WTC11 (cell line): ENCODE data around the gene RAB15. TPM values are rescaled to one million over a fixed set of nuclear protein-coding genes. Genes with fewer than 3 reads are reported as not detected.

Experiments
- ATAC-seq: fragments of 200-7000 bp; cut with Tn5 transposase; 2 replicates; pipeline ENCODE4 v1.10.0; 2021; ENCODE audit warnings: mild to moderate bottlenecking, moderate library complexity
- CTCF ChIA-PET: fragments of 300-600 bp; sonication (Branson Sonifier 250); formaldehyde crosslinking; loops from one replicate; lab custom pipeline; 2021; ENCODE audit warnings: antibody characterized with exemption; lab: Charles Lee
- POLR2A ChIA-PET: fragments of 350-600 bp; sonication (Branson Sonifier 250); formaldehyde crosslinking; loops from one replicate; lab custom pipeline; 2021; ENCODE audit warnings: antibody characterized with exemption; lab: Charles Lee
- DNase-seq: peaks from one replicate; pipeline ENCODE4 v3.0.0; 2021; ENCODE audit warnings: low spot score
- H3K27ac Mint-ChIP-seq: 2 replicates; pipeline ENCODE4 v1.8.0; 2021; ENCODE audit warnings: mixed read lengths
- H3K27me3 Mint-ChIP-seq: 2 replicates; pipeline ENCODE4 v1.8.0; 2021; ENCODE audit warnings: low read depth, mild to moderate bottlenecking, moderate library complexity, mixed read lengths
- H3K36me3 Mint-ChIP-seq: 2 replicates; pipeline ENCODE4 v1.8.0; 2021; ENCODE audit warnings: mixed read lengths
- H3K4me1 Mint-ChIP-seq: 2 replicates; pipeline ENCODE4 v1.8.0; 2022; ENCODE audit warnings: mixed read lengths
- H3K4me3 Mint-ChIP-seq: 2 replicates; pipeline ENCODE4 v1.8.0; 2021; ENCODE audit warnings: mild to moderate bottlenecking, moderate library complexity, mixed read lengths
- H3K9me3 Mint-ChIP-seq: 2 replicates; pipeline ENCODE4 v1.8.0; 2021; ENCODE audit warnings: mixed read lengths
- ELF4 ChIP-seq: sonication (generic); formaldehyde crosslinking; IDR thresholded peaks from 2 replicates; pipeline ENCODE4 v1.8.1; 2022; ENCODE audit warnings: low read depth, mild to moderate bottlenecking, moderate library complexity, missing genetic modification reagents
- EMX1 ChIP-seq: fragments of 250-450 bp; sonication (Bioruptor Pico); IDR thresholded peaks from 2 replicates; pipeline ENCODE4 v1.8.0; 2021; ENCODE audit warnings: mild to moderate bottlenecking
- ESRRA ChIP-seq: sonication (generic); formaldehyde crosslinking; IDR thresholded peaks from 2 replicates; pipeline ENCODE4 v1.8.1; 2022; ENCODE audit warnings: mild to moderate bottlenecking, missing genetic modification reagents, borderline replicate concordance
- ETV6 ChIP-seq: sonication (generic); formaldehyde crosslinking; IDR thresholded peaks from 2 replicates; pipeline ENCODE4 v1.8.1; 2022; ENCODE audit warnings: mild to moderate bottlenecking, missing genetic modification reagents
- FOXJ3 ChIP-seq: sonication (generic); formaldehyde crosslinking; IDR thresholded peaks from 2 replicates; pipeline ENCODE4 v1.9.0; 2021; ENCODE audit warnings: missing genetic modification reagents, mild to moderate bottlenecking, borderline replicate concordance
- GABPB1 ChIP-seq: sonication (generic); formaldehyde crosslinking; IDR thresholded peaks from 2 replicates; pipeline ENCODE4 v1.8.1; 2023; ENCODE audit warnings: mild to moderate bottlenecking, missing genetic modification reagents
- GTF2I ChIP-seq: fragments of 250-450 bp; sonication (Bioruptor Pico); conservative IDR thresholded peaks from 2 replicates; pipeline ENCODE4 v1.4.0; 2021; ENCODE audit warnings: mild to moderate bottlenecking
- NFE2L1 ChIP-seq: sonication (generic); formaldehyde crosslinking; IDR thresholded peaks from 2 replicates; pipeline ENCODE4 v1.8.1; 2023; ENCODE audit warnings: missing genetic modification reagents
- SMAD4 ChIP-seq: sonication (generic); formaldehyde crosslinking; IDR thresholded peaks from 2 replicates; pipeline ENCODE4 v1.8.0; 2022; ENCODE audit warnings: mild to moderate bottlenecking, missing genetic modification reagents
- SOX15 ChIP-seq: fragments of 250-450 bp; sonication (Bioruptor Pico); IDR thresholded peaks from 2 replicates; pipeline ENCODE4 v1.9.0; 2021; ENCODE audit warnings: mild to moderate bottlenecking
- TCF7 ChIP-seq: sonication (generic); formaldehyde crosslinking; IDR thresholded peaks from 2 replicates; pipeline ENCODE4 v1.8.0; 2022; ENCODE audit warnings: mild to moderate bottlenecking, low read depth, missing genetic modification reagents, moderate library complexity
- ZNF138 ChIP-seq: sonication (generic); formaldehyde crosslinking; conservative IDR thresholded peaks from 2 replicates; pipeline ENCODE4 v1.8.1; 2022; ENCODE audit warnings: mild to moderate bottlenecking, moderate library complexity, missing genetic modification reagents
- ZNF232 ChIP-seq: sonication (generic); formaldehyde crosslinking; IDR thresholded peaks from 2 replicates; pipeline ENCODE4 v1.8.0; 2022; ENCODE audit warnings: mild to moderate bottlenecking, missing genetic modification reagents
- ZNF396 ChIP-seq: fragments of 250-450 bp; sonication (Bioruptor Pico); IDR thresholded peaks from 2 replicates; pipeline ENCODE4 v1.8.0; 2021; ENCODE audit warnings: mild to moderate bottlenecking, moderate library complexity, borderline replicate concordance
- total RNA-seq: library from RNA; stranded (reverse); gene quantifications from 3 replicates; pipeline ENCODE4 v1.2.3, GENCODE V29; 2021
- TF ChIP-seq, protein P1 (sequence below): fragments of 250-450 bp; sonication (Bioruptor Pico); IDR thresholded peaks from 2 replicates; pipeline ENCODE4 v2.1.2; 2022; ENCODE audit warnings: mild to moderate bottlenecking, moderate library complexity
- TF ChIP-seq, protein P2 (sequence below): sonication (generic); formaldehyde crosslinking; conservative IDR thresholded peaks from 2 replicates; pipeline ENCODE4 v1.8.1; 2022; ENCODE audit warnings: mild to moderate bottlenecking, missing genetic modification reagents
- TF ChIP-seq, protein P3 (sequence below): sonication (generic); formaldehyde crosslinking; IDR thresholded peaks from 2 replicates; pipeline ENCODE4 v1.8.1; 2023; ENCODE audit warnings: mild to moderate bottlenecking, moderate library complexity, missing genetic modification reagents
- TF ChIP-seq, protein P4 (sequence below): sonication (generic); formaldehyde crosslinking; IDR thresholded peaks from 2 replicates; pipeline ENCODE4 v1.8.1; 2022; ENCODE audit warnings: mild to moderate bottlenecking, missing genetic modification reagents, moderate library complexity, borderline replicate concordance
- TF ChIP-seq, protein P5 (sequence below): sonication (generic); formaldehyde crosslinking; IDR thresholded peaks from 2 replicates; pipeline ENCODE4 v1.8.0; 2023; ENCODE audit warnings: mild to moderate bottlenecking, missing genetic modification reagents

The RAB15 gene
- total RNA-seq, 1 experiment from 2014 or later: 49.1 TPM

DNA sequence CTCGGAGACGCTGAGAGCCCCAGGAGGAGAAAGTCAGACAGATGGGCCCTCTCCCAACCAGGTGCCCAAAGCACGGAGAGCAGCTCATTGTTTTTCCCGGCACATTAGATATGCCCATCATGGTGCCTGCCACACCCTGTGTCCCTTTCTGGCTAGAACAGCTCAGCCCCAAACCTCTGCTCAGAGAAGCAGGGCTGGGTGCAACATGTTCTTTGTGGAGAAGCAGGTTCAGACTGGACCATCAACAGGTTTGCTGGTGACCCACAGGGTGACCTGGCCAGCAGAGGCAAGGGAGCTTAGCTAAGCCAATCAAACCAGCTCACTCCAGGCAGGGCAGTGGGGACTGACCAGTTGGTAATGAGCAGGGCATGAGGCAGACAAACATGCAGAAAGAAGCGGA lies 13.4 kb downstream of the RAB15 start (continued):
- no peak for TF ChIP-seq FOXJ3 (CRISPR knock-in tag)
- TF ChIP-seq, all 79 proteins: peak for 0

DNA sequence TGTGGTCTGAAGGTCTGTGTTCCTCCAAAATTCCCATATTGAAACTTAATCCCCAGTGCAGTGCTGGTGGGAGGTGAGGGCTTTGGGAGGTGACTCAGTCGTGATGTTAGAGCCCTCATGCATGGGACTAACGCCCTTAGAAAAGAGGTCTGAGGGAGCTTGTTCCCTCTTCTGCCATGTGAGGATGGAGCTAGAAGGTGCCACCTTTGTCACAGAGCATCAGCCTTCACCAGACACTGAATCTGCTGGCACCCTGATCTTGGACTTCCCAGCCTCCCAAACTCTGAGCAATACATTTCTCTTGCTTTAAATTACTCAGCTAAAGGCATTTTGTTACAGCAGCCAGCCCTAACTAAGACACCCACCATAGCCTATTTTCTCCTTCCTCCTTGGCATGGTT lies 13.9 kb downstream of the RAB15 start:
- CTCF ChIA-PET: interaction anchor here (2.4 kb wide), 1 partner anchor 47 kb away, joined by 10 read pairs; no protein-coding TSS in a partner anchor

DNA sequence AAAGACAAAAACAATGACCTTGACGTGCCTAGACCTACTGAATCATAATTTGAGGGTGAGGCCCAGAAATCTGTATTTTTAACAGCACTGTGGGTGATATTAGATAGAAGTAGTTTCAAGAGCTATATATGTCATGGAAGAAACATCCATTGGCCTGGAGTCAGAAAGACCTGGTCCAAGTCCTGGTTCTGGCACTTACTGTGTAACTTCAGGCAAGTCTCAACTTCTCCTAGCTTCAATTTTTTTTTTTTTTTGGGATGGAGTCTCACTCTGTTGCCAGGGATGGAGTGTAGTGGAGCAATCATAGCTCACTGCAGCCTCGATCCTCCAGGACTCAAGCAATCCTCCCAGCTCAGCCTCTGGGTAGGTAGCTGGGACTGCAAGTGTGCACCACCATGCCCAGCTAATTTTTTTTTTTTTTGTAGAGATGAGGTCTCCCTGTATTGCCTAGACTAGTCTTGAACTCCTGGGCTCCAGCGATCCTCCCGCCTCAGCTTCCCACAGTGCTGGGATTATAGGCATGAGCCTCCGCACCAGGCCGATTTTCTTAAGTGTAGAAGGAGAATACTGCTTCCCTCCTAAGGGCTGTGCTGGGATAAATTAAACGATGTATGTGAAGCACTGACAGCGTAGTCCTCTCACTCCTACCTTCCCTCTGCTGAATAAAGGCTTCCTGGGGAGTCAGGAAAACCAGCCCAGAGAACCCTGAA lies 15.3 kb downstream of the RAB15 start:
- DNase-seq: no peak
- no peaks in the 10 kb centered on the region for H3K27me3 Mint-ChIP-seq
- no peak for ATAC-seq
- POLR2A ChIA-PET: interaction anchor here (0.5 to 0.7 kb wide), 3 partner anchors 34 to 627 kb away, joined by 3 read pairs; no protein-coding TSS in a partner anchor
- CTCF ChIA-PET: interaction anchor here (0.6 to 3.0 kb wide), 9 partner anchors 9 to 134 kb away, joined by 3 to 11 read pairs (median 6); partner anchors contain the start of gene FNTB
- TF ChIP-seq ESRRA (CRISPR knock-in tag) (no peak), SMAD4 (CRISPR knock-in tag) (no peak), GTF2I (no peak), ETV6 (CRISPR knock-in tag) (no peak), TCF7 (no peak), ZNF396 (CRISPR knock-in tag) (no peak), ZNF138 (no peak), GABPB1 (CRISPR knock-in tag) (no peak), EMX1 (no peak)
- TF ChIP-seq, protein P1, sequence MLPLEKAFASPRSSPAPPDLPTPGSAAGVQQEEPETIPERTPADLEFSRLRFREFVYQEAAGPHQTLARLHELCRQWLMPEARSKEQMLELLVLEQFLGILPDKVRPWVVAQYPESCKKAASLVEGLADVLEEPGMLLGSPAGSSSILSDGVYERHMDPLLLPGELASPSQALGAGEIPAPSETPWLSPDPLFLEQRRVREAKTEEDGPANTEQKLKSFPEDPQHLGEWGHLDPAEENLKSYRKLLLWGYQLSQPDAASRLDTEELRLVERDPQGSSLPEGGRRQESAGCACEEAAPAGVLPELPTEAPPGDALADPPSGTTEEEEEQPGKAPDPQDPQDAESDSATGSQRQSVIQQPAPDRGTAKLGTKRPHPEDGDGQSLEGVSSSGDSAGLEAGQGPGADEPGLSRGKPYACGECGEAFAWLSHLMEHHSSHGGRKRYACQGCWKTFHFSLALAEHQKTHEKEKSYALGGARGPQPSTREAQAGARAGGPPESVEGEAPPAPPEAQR (CRISPR knock-in tag): no peak
- TF ChIP-seq, protein P2, sequence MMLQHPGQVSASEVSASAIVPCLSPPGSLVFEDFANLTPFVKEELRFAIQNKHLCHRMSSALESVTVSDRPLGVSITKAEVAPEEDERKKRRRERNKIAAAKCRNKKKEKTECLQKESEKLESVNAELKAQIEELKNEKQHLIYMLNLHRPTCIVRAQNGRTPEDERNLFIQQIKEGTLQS (CRISPR knock-in tag): no peak
- TF ChIP-seq, all 79 proteins: peak for 0
- peak overlapping the region; percentile 87 for H3K27ac Mint-ChIP-seq
- 0 out of 2 replicates have a peak overlapping the region, but pooled peaks have one; percentile 4 for H3K4me3 Mint-ChIP-seq
- H3K4me1 Mint-ChIP-seq: peaks cover 52% of the 10 kb centered on the region
- peaks cover 3% of the 10 kb centered on the region; the same call in 1 of the 2 replicates for H3K36me3 Mint-ChIP-seq
- H3K9me3 Mint-ChIP-seq: no peaks in the 10 kb centered on the region

More for the DNA sequence above, 13.9 kb downstream of the RAB15 start:
- Mint-ChIP-seq H3K9me3 (no peaks in the 10 kb centered on the region), H3K36me3 (peaks cover 3% of the 10 kb centered on the region; the same call in 1 of the 2 replicates), H3K27ac (peak overlapping the region; percentile 48; the same call in 1 of the 2 replicates), H3K4me1 (peaks cover 51% of the 10 kb centered on the region), H3K27me3 (no peaks in the 10 kb centered on the region)
- no peak for ATAC-seq
- POLR2A ChIA-PET: no interaction called here
- DNase-seq: no peak
- TF ChIP-seq SOX15 (CRISPR knock-in tag) (no peak), ZNF232 (CRISPR knock-in tag) (no peak), ELF4 (CRISPR knock-in tag) (no peak), NFE2L1 (CRISPR knock-in tag) (no peak)
- TF ChIP-seq, protein P1 (CRISPR knock-in tag): no peak
- TF ChIP-seq, protein P3, sequence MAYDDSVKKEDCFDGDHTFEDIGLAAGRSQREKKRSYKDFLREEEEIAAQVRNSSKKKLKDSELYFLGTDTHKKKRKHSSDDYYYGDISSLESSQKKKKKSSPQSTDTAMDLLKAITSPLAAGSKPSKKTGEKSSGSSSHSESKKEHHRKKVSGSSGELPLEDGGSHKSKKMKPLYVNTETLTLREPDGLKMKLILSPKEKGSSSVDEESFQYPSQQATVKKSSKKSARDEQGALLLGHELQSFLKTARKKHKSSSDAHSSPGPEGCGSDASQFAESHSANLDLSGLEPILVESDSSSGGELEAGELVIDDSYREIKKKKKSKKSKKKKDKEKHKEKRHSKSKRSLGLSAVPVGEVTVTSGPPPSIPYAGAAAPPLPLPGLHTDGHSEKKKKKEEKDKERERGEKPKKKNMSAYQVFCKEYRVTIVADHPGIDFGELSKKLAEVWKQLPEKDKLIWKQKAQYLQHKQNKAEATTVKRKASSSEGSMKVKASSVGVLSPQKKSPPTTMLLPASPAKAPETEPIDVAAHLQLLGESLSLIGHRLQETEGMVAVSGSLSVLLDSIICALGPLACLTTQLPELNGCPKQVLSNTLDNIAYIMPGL (CRISPR knock-in tag): no peak
- TF ChIP-seq, protein P4, sequence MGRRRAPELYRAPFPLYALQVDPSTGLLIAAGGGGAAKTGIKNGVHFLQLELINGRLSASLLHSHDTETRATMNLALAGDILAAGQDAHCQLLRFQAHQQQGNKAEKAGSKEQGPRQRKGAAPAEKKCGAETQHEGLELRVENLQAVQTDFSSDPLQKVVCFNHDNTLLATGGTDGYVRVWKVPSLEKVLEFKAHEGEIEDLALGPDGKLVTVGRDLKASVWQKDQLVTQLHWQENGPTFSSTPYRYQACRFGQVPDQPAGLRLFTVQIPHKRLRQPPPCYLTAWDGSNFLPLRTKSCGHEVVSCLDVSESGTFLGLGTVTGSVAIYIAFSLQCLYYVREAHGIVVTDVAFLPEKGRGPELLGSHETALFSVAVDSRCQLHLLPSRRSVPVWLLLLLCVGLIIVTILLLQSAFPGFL (CRISPR knock-in tag): no peak
- TF ChIP-seq, protein P5, sequence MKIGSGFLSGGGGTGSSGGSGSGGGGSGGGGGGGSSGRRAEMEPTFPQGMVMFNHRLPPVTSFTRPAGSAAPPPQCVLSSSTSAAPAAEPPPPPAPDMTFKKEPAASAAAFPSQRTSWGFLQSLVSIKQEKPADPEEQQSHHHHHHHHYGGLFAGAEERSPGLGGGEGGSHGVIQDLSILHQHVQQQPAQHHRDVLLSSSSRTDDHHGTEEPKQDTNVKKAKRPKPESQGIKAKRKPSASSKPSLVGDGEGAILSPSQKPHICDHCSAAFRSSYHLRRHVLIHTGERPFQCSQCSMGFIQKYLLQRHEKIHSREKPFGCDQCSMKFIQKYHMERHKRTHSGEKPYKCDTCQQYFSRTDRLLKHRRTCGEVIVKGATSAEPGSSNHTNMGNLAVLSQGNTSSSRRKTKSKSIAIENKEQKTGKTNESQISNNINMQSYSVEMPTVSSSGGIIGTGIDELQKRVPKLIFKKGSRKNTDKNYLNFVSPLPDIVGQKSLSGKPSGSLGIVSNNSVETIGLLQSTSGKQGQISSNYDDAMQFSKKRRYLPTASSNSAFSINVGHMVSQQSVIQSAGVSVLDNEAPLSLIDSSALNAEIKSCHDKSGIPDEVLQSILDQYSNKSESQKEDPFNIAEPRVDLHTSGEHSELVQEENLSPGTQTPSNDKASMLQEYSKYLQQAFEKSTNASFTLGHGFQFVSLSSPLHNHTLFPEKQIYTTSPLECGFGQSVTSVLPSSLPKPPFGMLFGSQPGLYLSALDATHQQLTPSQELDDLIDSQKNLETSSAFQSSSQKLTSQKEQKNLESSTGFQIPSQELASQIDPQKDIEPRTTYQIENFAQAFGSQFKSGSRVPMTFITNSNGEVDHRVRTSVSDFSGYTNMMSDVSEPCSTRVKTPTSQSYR: no peak
- TF ChIP-seq, all 79 proteins: peak for 0
- no peak overlapping the region for H3K4me3 Mint-ChIP-seq
